Activated naive CD4-positive, alpha-beta T cell treated with anti-CD3 and anti-CD28 coated beads, Interleukin-2, amount 50 U/mL, for 16 hours (primary cell): Measurements from ENCODE around the gene INSYN1.
A peak's percentile ranks its signal among the peaks of the same experiment; 100 is the strongest.
"Not testable (repeated sequence)": the region's sequence is repeated elsewhere in the genome, so short reads cannot be mapped to it uniquely, and the experiment has no call there.

ENCODE experiments used
- DNase-seq: peaks from one replicate; pipeline ENCODE4 v3.0.0-alpha.2; 2020

The INSYN1 gene

GRCh38 chr15:73710321-73710720 lies 42.8 kb downstream of the INSYN1 start:
- DNase-seq = no peak

- no peak for DNase-seq
Measured at GRCh38 chr15:73709686-73710085, 43.5 kb downstream of the INSYN1 start.

DNA sequence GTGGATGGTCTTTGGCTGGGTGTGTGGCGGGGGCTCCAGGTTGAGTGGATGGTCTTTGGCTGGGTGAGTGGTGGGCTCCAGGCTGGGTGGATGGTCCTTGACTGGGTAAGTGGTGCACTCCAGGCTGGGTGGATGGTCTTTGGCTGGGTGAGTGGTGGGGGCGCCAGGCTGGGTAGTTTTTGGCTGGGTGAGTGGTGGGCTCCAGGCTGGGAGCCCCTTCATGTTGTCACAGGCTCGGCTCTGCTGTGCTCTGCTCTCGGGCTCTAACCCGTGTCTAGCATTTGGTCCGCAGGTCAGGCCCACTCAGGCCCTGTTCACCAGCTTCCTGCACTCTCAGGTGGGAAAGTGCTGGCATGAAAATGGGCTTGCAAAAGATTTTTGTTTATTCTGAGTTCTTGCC lies 43.9 kb downstream of the INSYN1 start:
- DNase-seq = no peak

- no peak for DNase-seq
Measured at GRCh38 chr15:73708691-73709090, 44.5 kb downstream of the INSYN1 start.

GRCh38 chr15:73704869-73705645 lies 48.1 kb downstream of the INSYN1 start:
- DNase-seq = peak; percentile 67

DNA sequence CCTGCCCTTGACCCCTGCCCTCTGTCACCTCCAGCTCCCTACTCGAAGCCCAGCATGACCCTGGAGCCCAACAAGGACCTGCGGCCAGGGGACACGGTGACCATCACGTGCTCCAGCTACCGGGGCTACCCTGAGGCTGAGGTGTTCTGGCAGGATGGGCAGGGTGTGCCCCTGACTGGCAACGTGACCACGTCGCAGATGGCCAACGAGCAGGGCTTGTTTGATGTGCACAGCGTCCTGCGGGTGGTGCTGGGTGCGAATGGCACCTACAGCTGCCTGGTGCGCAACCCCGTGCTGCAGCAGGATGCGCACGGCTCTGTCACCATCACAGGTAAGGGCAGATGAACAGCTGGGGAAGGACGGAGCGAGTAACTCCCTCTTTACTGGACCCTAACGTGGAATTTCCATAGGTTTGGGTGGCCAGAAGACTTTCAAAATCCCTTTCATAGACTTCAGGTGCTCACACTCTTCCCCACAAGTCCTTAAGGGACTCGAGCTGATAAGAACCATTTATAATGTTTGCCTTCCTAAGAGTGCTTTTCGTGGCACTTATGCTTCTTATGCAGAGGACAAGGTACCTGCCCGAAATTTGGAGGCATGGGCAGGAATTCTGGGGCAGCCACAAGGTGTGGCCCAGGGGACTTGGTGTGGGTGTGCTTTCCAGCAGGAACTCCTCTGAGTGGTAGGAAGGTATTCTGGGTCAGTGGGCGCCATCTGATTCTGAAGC lies 48.8 kb downstream of the INSYN1 start:
- DNase-seq = not testable (repeated sequence)

DNA sequence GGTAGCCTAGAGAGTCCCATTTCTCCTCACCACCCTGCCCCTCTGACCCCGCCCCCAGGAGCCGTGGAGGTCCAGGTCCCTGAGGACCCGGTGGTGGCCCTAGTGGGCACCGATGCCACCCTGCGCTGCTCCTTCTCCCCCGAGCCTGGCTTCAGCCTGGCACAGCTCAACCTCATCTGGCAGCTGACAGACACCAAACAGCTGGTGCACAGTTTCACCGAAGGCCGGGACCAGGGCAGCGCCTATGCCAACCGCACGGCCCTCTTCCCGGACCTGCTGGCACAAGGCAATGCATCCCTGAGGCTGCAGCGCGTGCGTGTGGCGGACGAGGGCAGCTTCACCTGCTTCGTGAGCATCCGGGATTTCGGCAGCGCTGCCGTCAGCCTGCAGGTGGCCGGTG lies 49.5 kb downstream of the INSYN1 start:
- DNase-seq = not testable (repeated sequence)

- DNase-seq = not testable (repeated sequence)
Measured at GRCh38 chr15:73702311-73703239, 50.6 kb downstream of the INSYN1 start.

- peak; percentile 74 for DNase-seq
Measured at GRCh38 chr15:73700041-73700842, 52.9 kb downstream of the INSYN1 start.

- DNase-seq = no peak
Measured at GRCh38 chr15:73699249-73700040, 53.7 kb downstream of the INSYN1 start.

DNA sequence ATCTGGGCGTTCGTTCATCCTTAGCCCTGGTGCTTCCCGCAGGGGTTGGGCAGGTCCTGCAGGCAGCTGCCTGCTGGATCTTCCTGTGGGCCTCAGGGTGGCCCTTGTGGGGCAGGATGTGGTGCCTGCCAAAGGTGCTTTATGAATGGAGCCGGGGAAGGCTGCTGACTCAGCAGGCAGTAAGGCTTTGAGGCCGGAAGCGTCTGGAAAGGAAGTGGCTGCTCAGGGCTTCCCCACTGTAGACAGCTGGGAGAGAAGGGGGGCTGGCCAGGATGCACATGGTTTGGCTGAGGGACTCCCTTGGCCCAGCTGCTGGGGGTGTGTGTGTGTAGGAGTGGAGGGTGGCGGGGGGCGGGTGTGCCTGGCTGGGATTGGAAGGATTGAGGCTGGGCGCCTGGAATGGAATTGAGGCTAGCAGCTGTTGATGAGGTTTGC lies 56.1 kb downstream of the INSYN1 start:
- DNase-seq = peak; percentile 67

GRCh38 chr15:73696641-73697001 lies 56.5 kb downstream of the INSYN1 start:
- no peak for DNase-seq

DNA sequence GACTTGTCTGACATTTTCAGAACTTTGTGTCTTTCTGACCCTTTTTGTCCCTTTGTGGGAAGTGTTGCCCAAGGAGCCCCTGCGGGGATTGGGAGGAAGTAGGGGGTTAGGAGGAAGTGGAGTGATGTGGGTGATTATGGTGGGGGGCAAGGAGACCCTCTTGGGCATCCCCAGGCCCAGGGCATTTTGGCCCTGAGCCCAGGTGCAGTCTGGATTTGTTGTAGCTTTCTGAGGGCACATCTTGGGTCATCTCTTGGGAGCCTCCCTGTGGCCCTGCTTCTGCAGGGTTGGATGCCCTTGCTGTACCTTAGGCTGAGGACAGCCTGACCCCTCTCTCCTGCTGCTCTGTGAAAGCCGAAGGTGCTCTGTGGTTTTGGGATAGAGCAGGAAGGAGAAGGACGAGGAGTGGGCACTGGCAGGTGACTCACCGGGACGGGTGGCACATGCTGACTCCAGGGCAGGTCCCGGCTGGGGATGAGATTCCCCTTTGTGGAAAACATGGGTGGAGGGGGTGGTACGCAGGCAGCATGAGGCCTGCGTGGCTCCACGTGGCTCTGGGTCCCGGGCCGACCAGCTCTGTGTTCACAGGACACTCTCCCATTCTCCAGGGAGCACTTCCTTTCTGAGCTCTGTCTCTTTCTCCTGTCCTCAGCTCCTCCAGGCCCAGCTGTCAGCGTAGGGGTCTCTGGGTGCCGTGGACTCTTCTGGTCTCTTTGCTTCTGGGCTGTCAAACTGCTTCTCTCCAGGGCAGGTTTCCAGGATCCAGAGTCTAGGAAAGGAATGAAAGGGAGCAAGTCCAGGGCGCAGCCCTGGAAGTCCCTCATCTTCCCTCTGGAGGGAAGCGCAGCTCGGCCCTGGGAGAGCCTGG lies 57.1 kb downstream of the INSYN1 start:
- no peak for DNase-seq

DNA sequence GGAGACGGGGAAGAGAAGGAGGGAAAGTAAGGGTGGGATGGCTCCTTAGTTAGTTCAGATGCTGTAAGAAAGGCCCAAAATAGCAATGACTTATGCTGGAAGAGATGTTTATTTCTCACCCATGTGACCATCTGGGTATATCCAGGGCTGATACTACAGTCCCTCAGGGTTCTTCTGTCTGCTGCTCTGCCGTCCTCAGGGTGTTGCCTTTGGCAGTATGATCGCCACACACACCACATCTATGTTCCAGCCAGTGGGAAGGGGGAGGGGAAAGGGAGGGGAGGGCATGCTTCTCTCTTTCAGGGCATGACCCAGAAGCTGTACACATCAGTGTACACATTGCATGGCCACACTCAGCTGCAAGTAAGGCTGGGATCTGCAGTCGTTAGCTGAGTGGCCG lies 58.7 kb downstream of the INSYN1 start:
- DNase-seq = no peak

DNA sequence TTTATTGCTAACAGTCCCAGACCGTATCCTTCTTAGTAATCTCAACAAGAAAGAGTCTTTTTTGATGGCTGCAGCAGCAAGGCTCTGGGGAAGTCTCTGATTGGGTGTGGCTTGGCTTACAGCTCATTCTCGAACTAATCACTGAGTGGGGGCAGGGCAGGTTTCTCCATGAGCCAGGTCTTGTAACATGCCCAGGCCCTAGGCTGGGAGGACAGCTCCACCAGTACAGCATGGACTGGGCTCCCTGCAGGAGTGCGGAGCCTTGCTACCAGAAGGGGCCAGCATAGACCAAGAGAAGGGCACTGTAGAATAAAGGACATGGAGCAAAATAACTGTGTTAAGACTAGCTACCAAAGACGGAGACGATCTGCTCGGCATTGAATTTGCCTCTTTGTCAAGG lies 61.8 kb downstream of the INSYN1 start:
- DNase-seq = no peak

DNA sequence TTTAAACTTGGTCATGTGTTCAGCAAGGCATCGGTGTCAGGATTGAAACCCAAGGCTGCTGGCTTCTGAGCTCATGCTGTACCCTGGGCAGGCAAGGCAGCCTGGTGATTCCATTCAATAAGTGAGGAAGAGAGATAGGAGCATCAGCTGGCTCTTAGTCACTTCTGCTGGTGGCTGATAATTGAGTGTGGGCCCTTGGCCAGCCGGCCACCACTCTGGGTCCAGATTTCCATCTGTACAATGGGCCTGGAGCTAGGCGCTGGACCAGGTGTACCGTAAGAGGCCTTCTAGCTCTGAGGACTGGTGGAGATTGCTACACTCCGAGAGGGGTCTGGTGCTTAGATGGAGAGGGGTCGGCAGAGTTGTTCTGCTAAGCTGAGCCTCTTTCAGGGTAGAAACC lies 64.7 kb downstream of the INSYN1 start:
- DNase-seq = no peak

- no peak for DNase-seq
Measured at GRCh38 chr15:73687351-73687750, 65.8 kb downstream of the INSYN1 start.

DNA sequence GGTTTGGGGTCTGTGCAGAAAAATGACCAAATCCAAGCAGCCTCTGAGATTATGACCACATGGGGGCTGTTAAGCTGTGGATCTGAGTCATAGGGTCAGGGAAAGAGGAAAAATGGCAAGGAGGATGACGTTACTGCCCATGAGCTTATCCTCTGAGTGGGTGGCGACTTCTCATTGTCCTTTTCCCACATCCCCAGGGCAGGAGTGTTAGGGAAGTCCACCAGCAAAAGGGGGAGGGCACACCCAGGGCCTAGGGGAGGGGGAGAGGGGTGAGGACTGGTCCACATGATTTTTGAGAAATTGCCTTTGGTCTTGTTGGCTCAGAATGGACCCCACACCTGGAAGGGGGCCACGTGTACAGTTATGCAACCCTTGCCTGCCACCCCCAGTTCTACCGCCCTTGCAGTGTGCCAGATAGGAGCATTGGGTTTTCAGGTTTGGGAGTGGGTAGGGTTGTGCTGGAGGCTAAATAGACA lies 66.3 kb downstream of the INSYN1 start:
- DNase-seq = no peak

DNA sequence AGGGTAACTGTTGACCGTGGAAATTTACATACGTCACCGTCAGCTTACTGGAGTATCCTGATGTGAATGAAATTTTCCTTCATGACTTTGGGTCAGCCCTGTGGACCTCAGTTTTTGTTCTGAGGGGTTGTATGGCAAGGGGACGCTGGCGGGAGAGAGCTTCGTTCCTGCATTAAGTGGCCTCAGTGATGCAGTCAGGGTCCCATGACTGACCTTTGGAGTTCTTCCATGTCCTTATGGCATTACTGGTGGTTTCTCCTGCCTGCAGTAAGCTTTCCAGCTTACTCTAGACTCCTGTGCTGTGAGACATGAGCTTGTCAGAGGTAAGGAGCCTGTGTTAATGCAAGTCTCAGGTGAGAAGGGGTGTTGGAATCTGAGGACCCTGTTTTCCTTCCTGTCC lies 67.2 kb downstream of the INSYN1 start:
- DNase-seq = no peak
